Sigmoid colon (tissue), 4 donors: ENCODE data around the gene GSTK1.

Experiments
- CTCF ChIP-seq, 4 experiments: fragments of 450-650 bp in 3 of 4; fragments of 200-600 bp in 1 of 4; IDR thresholded peaks; one replicate each; pipeline ENCODE4 v1.5.1; 2016 to 2019; ENCODE audit warnings: antibody characterized with exemption in 4 of 4, mild to moderate bottlenecking in 3 of 4, moderate library complexity in 2 of 4
- EP300 ChIP-seq, 4 donors: sonication (generic); formaldehyde crosslinking; IDR thresholded peaks; one replicate each; pipeline ENCODE4 v1.6.1; 2017; ENCODE audit warnings: antibody characterized with exemption in 4 of 4
- POLR2A ChIP-seq, 2 donors: fragments of 450-650 bp; IDR thresholded peaks; one replicate each; pipeline ENCODE4 v1.6.1; 2016; ENCODE audit warnings: antibody characterized with exemption in 2 of 2, mild to moderate bottlenecking in 2 of 2, moderate library complexity in 2 of 2

GRCh38 chr7:143318661-143319060 is 55.4 kb downstream of the GSTK1 start:
- TF ChIP-seq CTCF (IDR thresholded peaks at IDR 0.05) (no peak), POLR2A (IDR thresholded peaks at IDR 0.05) (no peak), EP300 (IDR thresholded peaks at IDR 0.05) (no peak)
